Endothelial cell of umbilical vein (primary cell): ENCODE results near the gene OPRM1. TPM values are rescaled to one million over a fixed set of nuclear protein-coding genes. Genes with fewer than 3 reads are reported as not detected.

Experiments
- BruUV-seq: library from RNA; stranded (reverse); fragments of 400-500 nt; replicated peaks from 2 replicates; lab custom pipeline; 2021; lab: Mats Ljungman, UMichigan
- CTCF ChIA-PET: fragments of 300-600, 350-600 bp; sonication (Branson Sonifier 250); formaldehyde crosslinking; loops from one replicate; lab custom pipeline; 2021; ENCODE audit warnings: antibody characterized with exemption, inconsistent platforms; lab: Charles Lee
- POLR2A ChIA-PET: fragments of 300-600, 350-600 bp; sonication (Branson Sonifier 250); formaldehyde crosslinking; loops from one replicate; lab custom pipeline; 2021; ENCODE audit warnings: antibody characterized with exemption, inconsistent platforms; lab: Charles Lee
- DNase-seq: peaks from one replicate; pipeline ENCODE4 v3.0.0-alpha.2; 2011; ENCODE audit warnings: low read depth, low spot score
- FAIRE-seq: peaks from 2 replicates; lab custom pipeline; 2011; peaks lifted over from hg19 to GRCh38; lab: Jason Lieb, UNC
- H2AFZ ChIP-seq: 2 replicates; pipeline ENCODE4 v1.6.0; 2012; ENCODE audit warnings: low read depth, low read length, control low read depth, inconsistent platforms
- H3K27ac ChIP-seq: 2 replicates; pipeline ENCODE4 v1.5.1; 2011; ENCODE audit warnings: low read depth, mild to moderate bottlenecking, control low read depth, low read length, moderate library complexity; ENCODE audit not compliant: insufficient read depth
- H3K27me3 ChIP-seq, 2 experiments: 2 replicates each; pipeline versions ENCODE4 v1.6.0 to v1.6.1; 2011; ENCODE audit warnings: low read length in 2 of 2, mixed read lengths in 1 of 2; ENCODE audit not compliant: control insufficient read depth in 2 of 2, insufficient read depth in 2 of 2
- H3K36me3 ChIP-seq, 2 experiments: 2 replicates in 1 of 2; 3 replicates in 1 of 2; pipeline ENCODE4 v1.5.1; 2011; ENCODE audit warnings: low read length in 2 of 2, mild to moderate bottlenecking in 1 of 2, moderate library complexity in 1 of 2; ENCODE audit not compliant: control insufficient read depth in 2 of 2, insufficient read depth in 2 of 2; ENCODE audit errors: extremely low read depth in 1 of 2
- H3K4me1 ChIP-seq: 3 replicates; pipeline ENCODE4 v1.5.1; 2011; ENCODE audit warnings: mild to moderate bottlenecking, low read length; ENCODE audit not compliant: control insufficient read depth, insufficient read depth; ENCODE audit errors: extremely low read depth
- H3K4me2 ChIP-seq: 2 replicates; pipeline ENCODE4 v1.6.1; 2011; ENCODE audit warnings: low read length, control low read depth, mixed read lengths; ENCODE audit not compliant: insufficient read depth
- H3K4me3 ChIP-seq, 3 experiments: fragments of 200-600 bp in 1 of 3; sonication (generic), shearing (Covaris generic) in 1 of 3; replicated peaks in 1 of 3; 2 replicates each; pipeline ENCODE4 v1.5.1; 2011 to 2016; ENCODE audit warnings: control low read depth in 3 of 3, low read length in 3 of 3, mild to moderate bottlenecking in 2 of 3, inconsistent platforms in 1 of 3, low read depth in 1 of 3, moderate library complexity in 1 of 3; ENCODE audit not compliant: insufficient read depth in 1 of 3
- H3K79me2 ChIP-seq: 2 replicates; pipeline ENCODE4 v1.6.0; 2012; ENCODE audit warnings: low read length, inconsistent platforms; ENCODE audit not compliant: control insufficient read depth, insufficient read depth
- H3K9ac ChIP-seq: replicated peaks from 2 replicates; pipeline ENCODE3; 2011; ENCODE audit warnings: low read length, control low read depth; ENCODE audit not compliant: insufficient read depth; ENCODE audit errors: extremely low read depth
- H3K9me1 ChIP-seq: replicated peaks from 3 replicates; pipeline ENCODE4 v1.6.0; 2011; ENCODE audit warnings: mild to moderate bottlenecking, low read length; ENCODE audit not compliant: control insufficient read depth, insufficient read depth; ENCODE audit errors: extremely low read depth
- H3K9me3 ChIP-seq: replicated peaks from 2 replicates; pipeline ENCODE4 v1.5.1; 2012; ENCODE audit warnings: low read length, inconsistent platforms; ENCODE audit not compliant: control insufficient read depth, insufficient read depth
- H4K20me1 ChIP-seq: replicated peaks from 2 replicates; pipeline ENCODE3; 2011; ENCODE audit warnings: mild to moderate bottlenecking, low read length; ENCODE audit not compliant: control insufficient read depth, insufficient read depth; ENCODE audit errors: extremely low read depth
- CTCF ChIP-seq, 2 donors: IDR thresholded peaks; 1 replicate in 1 of 2; 2 replicates in 1 of 2; pipeline ENCODE4 v1.5.1; 2011; ENCODE audit warnings: low read length in 2 of 2, mild to moderate bottlenecking in 2 of 2, moderate library complexity in 2 of 2, control low read depth in 1 of 2, inconsistent platforms in 1 of 2, low read depth in 1 of 2; ENCODE audit not compliant: insufficient read depth in 1 of 2; ENCODE audit errors: extremely low read depth in 1 of 2
- EZH2 ChIP-seq: IDR thresholded peaks from 2 replicates; pipeline ENCODE4 v1.6.1; 2012; ENCODE audit warnings: borderline replicate concordance, low read depth, mild to moderate bottlenecking, moderate library complexity, low read length, inconsistent platforms; ENCODE audit not compliant: severe bottlenecking
- FOS ChIP-seq: IDR thresholded peaks from 2 replicates; pipeline ENCODE4 v1.6.1; 2011; ENCODE audit warnings: mild to moderate bottlenecking, low read length, moderate library complexity, borderline replicate concordance; ENCODE audit not compliant: insufficient read depth
- GATA2 ChIP-seq: IDR thresholded peaks from 2 replicates; pipeline ENCODE4 v1.7.0; 2011; ENCODE audit warnings: low read depth, mild to moderate bottlenecking, moderate library complexity, mixed read lengths, low read length; ENCODE audit not compliant: insufficient read length, insufficient read depth
- JUN ChIP-seq: IDR thresholded peaks from 2 replicates; pipeline ENCODE4 v1.6.1; 2011; ENCODE audit warnings: borderline replicate concordance, low read depth; ENCODE audit not compliant: insufficient read length, insufficient read depth
- MAX ChIP-seq: IDR thresholded peaks from 2 replicates; pipeline ENCODE4 v1.6.1; 2011; ENCODE audit not compliant: insufficient read depth, insufficient read length
- MYC ChIP-seq: IDR thresholded peaks from one replicate; pipeline ENCODE4 v1.6.1; 2011; ENCODE audit warnings: mild to moderate bottlenecking, low read depth, low read length
- POLR2A ChIP-seq: IDR thresholded peaks from 2 replicates; pipeline ENCODE4 v1.6.1; 2012; ENCODE audit warnings: low read depth, mild to moderate bottlenecking, control low read depth, low read length
- POLR2AphosphoS5 ChIP-seq: IDR thresholded peaks from 2 replicates; pipeline ENCODE4 v1.6.1; 2012; ENCODE audit warnings: low read depth, mild to moderate bottlenecking, control low read depth, low read length, moderate library complexity; ENCODE audit not compliant: insufficient read depth
- dilution Hi-C: fragments of 300-500 bp; cut with MboI; formaldehyde crosslinking; loops from one replicate; pipeline ENCODE4 v1.15.0; 2019; ENCODE audit warnings: low sequenced_read_pairs; ENCODE audit not compliant: extremely low pct_ligation_motif_present
- intact Hi-C: fragments of 100-400 bp; cut with micrococcal nuclease; formaldehyde crosslinking; loops from one replicate; pipeline ENCODE4 v1.10.0; 2022
- polyA plus RNA-seq, 4 experiments: library from polyadenylated mRNA; depleted of rRNA in 3 of 4; stranded (reverse) in 3 of 4; unstranded in 1 of 4; fragments of >200 nt; gene quantifications; 2 replicates each; pipeline versions ENCODE4 v1.2.1 to v1.2.3, GENCODE V29; 2011 to 2012; ENCODE audit warnings: missing spikeins in 1 of 4
- total RNA-seq: library from RNA; stranded (reverse); gene quantifications from 2 replicates; pipeline ENCODE4 v1.2.3, GENCODE V29; 2021

OPRM1 gene
- total and polyA plus RNA-seq, 2 donors (not counting 3 experiments of a cell fraction or from before 2014, with no cell fraction given) = not detected

- Histone ChIP-seq H3K9me1 (no peaks in the 10 kb centered on the region), H3K27ac (no peak overlapping the region), H3K79me2 (no peaks in the 10 kb centered on the region), H3K9me3 (no peaks in the 10 kb centered on the region), H4K20me1 (no peaks in the 10 kb centered on the region), H3K4me1 (no peaks in the 10 kb centered on the region), H3K4me2 (no peak overlapping the region), H3K9ac (no peak overlapping the region), H2AFZ (no peak overlapping the region), H3K4me3 (no peak overlapping the region), H3K36me3 (no peaks in the 10 kb centered on the region), H3K27me3 (peaks cover 0 to 3% of the 10 kb centered on the region in 2 experiments)
- dilution Hi-C loops = no loop called here
- CTCF ChIA-PET = interaction anchor here (1.4 kb wide), 1 partner anchor 35 kb away, joined by 6 read pairs; no protein-coding TSS in a partner anchor
- BruUV-seq = no TSS peak
- POLR2A ChIA-PET = no interaction called here
- intact Hi-C loops = no loop called here
- FAIRE-seq (no peak), DNase-seq (no peak)
- no peak for TF ChIP-seq POLR2AphosphoS5
- no peak for TF ChIP-seq POLR2A
- TF ChIP-seq EZH2 = no peak
- TF ChIP-seq MAX = no peak
- no peak for TF ChIP-seq MYC
- TF ChIP-seq JUN = no peak
- no peak for TF ChIP-seq FOS
- TF ChIP-seq CTCF (IDR thresholded peaks at IDR 0.05; ENCODE audit: extremely low read depth in 1 of 2, insufficient read depth in 1 of 2, low read depth in 1 of 2, low read length in 2 of 2) = no peak
- TF ChIP-seq GATA2 = no peak
Observed at GRCh38 chr6:154242617-154243357, 203.7 kb downstream of the OPRM1 start.
